Measurements from ENCODE around the gene SEMA3G.

Gene SEMA3G

DNA sequence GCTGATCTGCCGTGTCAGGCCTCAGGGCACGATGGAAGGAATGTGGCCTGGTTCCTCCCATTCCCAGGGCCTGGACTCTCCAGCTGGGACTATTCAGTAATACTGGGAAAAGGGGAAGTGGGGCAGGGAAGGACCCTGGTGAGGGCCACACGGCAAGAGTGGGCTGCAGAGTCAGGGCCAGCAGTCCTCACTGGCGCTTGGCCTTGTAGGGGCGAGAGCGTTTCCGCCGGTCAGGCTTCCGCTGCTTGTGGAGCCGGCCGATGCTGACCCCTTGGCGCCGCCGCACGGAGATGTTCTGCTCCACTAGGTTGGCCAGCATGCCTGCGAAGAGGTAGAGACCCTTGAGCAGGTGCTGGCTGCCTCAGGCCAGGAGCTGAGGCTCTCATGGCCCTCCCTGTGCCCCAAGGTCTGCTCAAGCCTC, 42.8 kb downstream of the SEMA3G start:
- no peak for TF ChIP-seq REST (IDR thresholded peaks at IDR 0.05; ENCODE audit: insufficient replicate concordance, low read depth)
- 0 out of 2 replicates have a peak, but pooled peaks have one; percentile 31 for TF ChIP-seq SPI1 (IDR thresholded peaks at IDR 0.05; ENCODE audit: borderline replicate concordance, low read depth)
- no peak for DNase-seq (ENCODE audit: low read depth in 1 of 2, low spot score in 1 of 2)
- Histone ChIP-seq H3K27me3 (ENCODE audit: insufficient read depth, poor library complexity, severe bottlenecking) (no peaks in the 10 kb centered on the region), H3K4me3 (replicated peaks; ENCODE audit: insufficient read depth, low read length) (no peak overlapping the region), H3K27ac (replicated peaks) (no peak overlapping the region)

- no peak overlapping the region for H3K4me3 ChIP-seq (replicated peaks; ENCODE audit: insufficient read depth, low read length)
- TF ChIP-seq SPI1 (IDR thresholded peaks at IDR 0.05; ENCODE audit: borderline replicate concordance, low read depth) (no peak), GABPA (IDR thresholded peaks at IDR 0.05; ENCODE audit: low read depth) (no peak), REST (IDR thresholded peaks at IDR 0.05; ENCODE audit: insufficient replicate concordance, low read depth) (no peak), POLR2AphosphoS5 (IDR thresholded peaks at IDR 0.05; ENCODE audit: low read depth) (no peak)
- TF ChIP-seq, protein P1, sequence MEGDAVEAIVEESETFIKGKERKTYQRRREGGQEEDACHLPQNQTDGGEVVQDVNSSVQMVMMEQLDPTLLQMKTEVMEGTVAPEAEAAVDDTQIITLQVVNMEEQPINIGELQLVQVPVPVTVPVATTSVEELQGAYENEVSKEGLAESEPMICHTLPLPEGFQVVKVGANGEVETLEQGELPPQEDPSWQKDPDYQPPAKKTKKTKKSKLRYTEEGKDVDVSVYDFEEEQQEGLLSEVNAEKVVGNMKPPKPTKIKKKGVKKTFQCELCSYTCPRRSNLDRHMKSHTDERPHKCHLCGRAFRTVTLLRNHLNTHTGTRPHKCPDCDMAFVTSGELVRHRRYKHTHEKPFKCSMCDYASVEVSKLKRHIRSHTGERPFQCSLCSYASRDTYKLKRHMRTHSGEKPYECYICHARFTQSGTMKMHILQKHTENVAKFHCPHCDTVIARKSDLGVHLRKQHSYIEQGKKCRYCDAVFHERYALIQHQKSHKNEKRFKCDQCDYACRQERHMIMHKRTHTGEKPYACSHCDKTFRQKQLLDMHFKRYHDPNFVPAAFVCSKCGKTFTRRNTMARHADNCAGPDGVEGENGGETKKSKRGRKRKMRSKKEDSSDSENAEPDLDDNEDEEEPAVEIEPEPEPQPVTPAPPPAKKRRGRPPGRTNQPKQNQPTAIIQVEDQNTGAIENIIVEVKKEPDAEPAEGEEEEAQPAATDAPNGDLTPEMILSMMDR (IDR thresholded peaks at IDR 0.05; ENCODE audit: insufficient read depth, low read length) = no peak
- no peak for DNase-seq (ENCODE audit: low read depth in 1 of 2, low spot score in 1 of 2)
- no peaks in the 10 kb centered on the region for H3K27me3 ChIP-seq (ENCODE audit: insufficient read depth, poor library complexity, severe bottlenecking)
- no peak overlapping the region for H3K27ac ChIP-seq (replicated peaks)
Measured at GRCh38 chr3:52401551-52401950, 43.4 kb downstream of the SEMA3G start.

- no peak overlapping the region for H3K4me3 ChIP-seq (replicated peaks; ENCODE audit: insufficient read depth, low read length)
- no peaks in the 10 kb centered on the region for H3K27me3 ChIP-seq (ENCODE audit: insufficient read depth, poor library complexity, severe bottlenecking)
- TF ChIP-seq REST (IDR thresholded peaks at IDR 0.05; ENCODE audit: insufficient replicate concordance, low read depth) = no peak
- TF ChIP-seq POLR2AphosphoS5 (IDR thresholded peaks at IDR 0.05; ENCODE audit: low read depth) = no peak
- no peak for TF ChIP-seq GABPA (IDR thresholded peaks at IDR 0.05; ENCODE audit: low read depth)
- no peak for TF ChIP-seq SPI1 (IDR thresholded peaks at IDR 0.05; ENCODE audit: borderline replicate concordance, low read depth)
- TF ChIP-seq, protein P1 (IDR thresholded peaks at IDR 0.05; ENCODE audit: insufficient read depth, low read length) = no peak
- no peak overlapping the region for H3K27ac ChIP-seq (replicated peaks)
- DNase-seq (ENCODE audit: low read depth in 1 of 2, low spot score in 1 of 2) = no peak
Measured at GRCh38 chr3:52401021-52401420, 43.9 kb downstream of the SEMA3G start.

All from HL-60 (cell line).